Epithelial cell of proximal tubule (primary cell): ENCODE measurements around the gene CACNA1H. TPM values are rescaled to one million over a fixed set of nuclear protein-coding genes. Genes with fewer than 3 reads are reported as not detected.

Source experiments
- DNase-seq: peaks from one replicate; pipeline ENCODE4 v3.0.0-alpha.2; 2011; ENCODE audit warnings: low read depth
- H3K4me3 ChIP-seq: 2 replicates; pipeline ENCODE4 v1.5.1; 2011; ENCODE audit warnings: low read depth, mild to moderate bottlenecking, low read length
- CTCF ChIP-seq: conservative IDR thresholded peaks from 2 replicates; pipeline ENCODE4 v1.5.1; 2012; ENCODE audit warnings: low read depth, mild to moderate bottlenecking, low read length
- total RNA-seq: library from RNA; depleted of rRNA; stranded (reverse); fragments of >200 nt; gene quantifications from 2 replicates; pipeline ENCODE4 v1.2.3, GENCODE V29; 2015

The CACNA1H gene
- total RNA-seq, 1 donor from 2014 or later: 0.29 TPM

- no peak for TF ChIP-seq CTCF
- no peak for DNase-seq
- H3K4me3 ChIP-seq: no peak overlapping the region
Observed at GRCh38 chr16:1257561-1258224, 104.8 kb downstream of the CACNA1H start.

DNA sequence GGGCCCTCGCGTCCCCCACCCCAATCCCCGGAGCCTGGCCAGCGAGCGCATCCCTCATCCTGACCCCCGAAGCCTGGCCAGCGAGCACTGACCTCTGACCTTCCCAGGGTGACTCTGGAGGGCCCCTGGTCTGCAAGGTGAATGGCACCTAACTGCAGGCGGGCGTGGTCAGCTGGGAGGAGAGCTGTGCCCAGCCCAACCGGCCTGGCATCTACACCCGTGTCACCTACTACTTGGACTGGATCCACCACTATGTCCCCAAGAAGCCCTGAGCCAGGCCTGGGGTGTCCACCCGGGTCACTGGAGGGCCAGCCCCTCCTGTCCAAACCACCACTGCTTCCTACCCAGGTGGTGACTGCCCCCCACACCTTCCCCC is 105.3 kb downstream of the CACNA1H start:
- no peak for TF ChIP-seq CTCF
- DNase-seq: no peak
- no peak overlapping the region for H3K4me3 ChIP-seq

- DNase-seq: no peak
- H3K4me3 ChIP-seq: no peak overlapping the region
- TF ChIP-seq CTCF: no peak
Observed at GRCh38 chr16:1258906-1259759, 106.2 kb downstream of the CACNA1H start.

DNA sequence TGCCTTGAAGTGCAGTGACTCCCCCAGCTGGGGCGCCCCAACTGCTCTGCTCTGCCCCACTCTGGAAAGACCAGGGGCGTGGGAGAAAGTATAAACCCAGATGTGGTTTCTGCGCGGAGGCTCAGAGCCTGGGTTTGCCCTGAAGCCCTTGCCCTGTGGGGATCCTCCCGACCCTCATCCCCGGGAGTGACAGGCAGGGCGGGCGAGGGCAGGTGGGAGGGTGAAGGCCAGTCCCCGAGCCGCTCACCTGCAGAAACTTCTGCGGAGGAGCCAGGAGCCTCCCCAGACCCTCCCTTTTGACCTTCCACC is 106.8 kb downstream of the CACNA1H start:
- no peak for DNase-seq
- H3K4me3 ChIP-seq: no peak overlapping the region
- no peak for TF ChIP-seq CTCF

DNA sequence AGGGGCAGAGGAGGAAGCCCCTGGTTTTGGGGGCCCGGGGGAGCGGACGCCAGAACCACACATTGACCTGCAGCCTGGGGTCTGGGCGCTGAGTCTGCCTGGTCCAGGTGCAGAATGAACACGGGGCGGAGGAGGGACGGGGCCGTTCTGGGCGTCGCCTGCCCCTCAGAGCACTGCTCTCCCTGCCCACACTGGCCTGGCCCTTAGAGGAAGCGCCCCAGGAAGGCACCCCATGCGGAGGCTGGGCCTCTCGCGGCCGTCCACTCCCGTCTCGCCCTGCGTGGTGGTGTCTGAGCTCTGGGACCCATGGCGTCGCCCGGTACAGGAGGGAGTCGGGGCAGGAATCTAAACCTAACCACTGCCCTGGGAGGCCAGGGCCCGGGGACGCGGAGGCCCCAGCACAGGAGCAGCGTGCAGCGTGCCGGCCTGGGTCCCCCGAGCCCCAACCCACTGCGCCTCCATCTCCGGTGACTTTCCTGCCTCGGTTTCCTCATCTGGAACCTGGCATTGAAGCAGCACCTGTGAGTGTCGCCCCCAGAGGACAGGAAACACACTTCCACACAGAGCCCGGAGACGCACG is 107.3 kb downstream of the CACNA1H start:
- DNase-seq: no peak
- TF ChIP-seq CTCF: no peak
- no peak overlapping the region for H3K4me3 ChIP-seq

DNA sequence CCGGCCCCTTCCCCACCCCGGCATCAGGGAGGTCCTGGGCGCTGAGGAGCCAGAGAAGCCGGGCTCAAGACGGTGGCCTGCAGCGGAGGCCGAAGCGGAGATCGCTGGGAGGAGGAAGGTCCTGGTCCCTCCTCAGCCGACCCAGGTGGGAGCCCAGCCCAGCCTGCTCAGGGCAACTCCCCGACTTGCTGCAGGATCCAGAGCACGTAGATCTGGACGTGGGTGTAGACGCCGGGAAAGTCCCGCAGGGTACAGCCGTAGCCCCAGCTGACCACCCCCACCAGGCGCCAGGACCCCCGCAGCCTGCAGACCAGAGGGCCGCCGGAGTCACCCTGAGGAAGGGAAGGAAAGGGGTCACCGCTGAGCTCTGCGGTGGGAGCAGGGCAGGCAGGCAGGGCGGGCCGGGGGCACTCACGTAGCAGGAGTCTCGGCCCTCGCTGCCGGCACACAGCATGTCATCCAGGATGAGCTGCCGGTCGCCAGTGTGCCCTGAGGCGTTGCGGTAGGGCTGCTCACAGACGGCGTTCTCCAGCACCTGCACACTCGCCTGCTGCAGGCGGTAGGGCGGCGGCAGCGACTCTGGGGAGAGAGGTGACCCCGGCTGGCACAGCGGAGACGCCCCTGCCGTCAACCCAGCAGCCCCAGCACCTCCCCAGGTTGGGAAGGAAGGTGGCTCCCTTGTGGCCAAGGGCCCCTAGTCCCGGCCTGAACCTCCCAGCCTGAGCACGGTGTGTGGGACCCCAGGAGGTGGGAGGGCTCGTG is 108.4 kb downstream of the CACNA1H start:
- DNase-seq: no peak
- no peak for TF ChIP-seq CTCF
- H3K4me3 ChIP-seq: no peak overlapping the region
